ENCODE measurements around the gene LOXL3. TPM values are rescaled to one million over a fixed set of nuclear protein-coding genes. Genes with fewer than 3 reads are reported as not detected.

Gene LOXL3
- total and polyA plus RNA-seq, 2 of the 8 experiments (the other 6 are each of a cell fraction or from before 2014, with no cell fraction given) = 22.4 to 27.2 TPM

- Histone ChIP-seq H3K9me3 (ENCODE audit: insufficient read depth in 2 of 2, low read depth in 1 of 2, low read length in 1 of 2) (peaks cover 7 to 12% of the 10 kb centered on the region in 2 experiments), H2BK12ac (ENCODE audit: low read depth, low read length) (peak overlapping the region; percentile 27; the same call in 1 of the 2 replicates), H2BK5ac (ENCODE audit: low read depth, low read length) (no peak overlapping the region), H2AK5ac (ENCODE audit: low read depth, low read length) (no peak overlapping the region), H4K20me1 (replicated peaks in 1 of 2; ENCODE audit: control insufficient read depth in 1 of 2, insufficient read depth in 2 of 2, low read length in 2 of 2) (peaks cover 2 to 4% of the 10 kb centered on the region in 2 experiments), H2BK120ac (replicated peaks; ENCODE audit: low read depth, low read length) (no peak overlapping the region), H3K18ac (ENCODE audit: extremely low read depth, low read length) (peak overlapping the region; percentile 60; the same call in 1 of the 2 replicates), H2BK20ac (ENCODE audit: low read length) (no peak overlapping the region), H3K4ac (replicated peaks; ENCODE audit: insufficient read length, low read depth, low read length) (no peak overlapping the region), H4K5ac (ENCODE audit: insufficient read length, low read depth, low read length) (no peak overlapping the region), H3K4me1 (replicated peaks in 1 of 4; ENCODE audit: control insufficient read depth in 3 of 4, insufficient read depth in 4 of 4, low read length in 3 of 4) (peaks cover 0 to 24% (median 10%) of the 10 kb centered on the region in 4 experiments; a peak in 6 of 7 replicates), H3K56ac (replicated peaks; ENCODE audit: insufficient read length, low read depth, low read length) (no peak overlapping the region), H3K79me2 (ENCODE audit: control insufficient read depth in 1 of 2, insufficient read depth in 2 of 2, low read length in 2 of 2) (no peaks in the 10 kb centered on the region), H3K23me2 (ENCODE audit: low read depth, low read length) (peaks cover 10% of the 10 kb centered on the region; the same call in 1 of the 2 replicates), H3K4me2 (ENCODE audit: insufficient read depth in 1 of 2, low read depth in 2 of 2, low read length in 2 of 2) (peak overlapping the region; percentile 63 to 88), H3K36me3 (ENCODE audit: control insufficient read depth in 2 of 4, insufficient read depth in 4 of 4, low read length in 3 of 4) (peaks cover 0 to 19% (median 0%) of the 10 kb centered on the region in 4 experiments; a peak in 1 of 8 replicates), H4K8ac (ENCODE audit: extremely low read depth, insufficient read depth, low read length) (peak overlapping the region; percentile 11; the same call in 1 of the 2 replicates), H3K79me1 (ENCODE audit: low read depth, low read length) (no peaks in the 10 kb centered on the region), H2BK15ac (ENCODE audit: low read length) (no peak overlapping the region), H4K91ac (replicated peaks; ENCODE audit: insufficient read length, low read length) (no peak overlapping the region), H3K23ac (ENCODE audit: insufficient read length) (no peak overlapping the region), H2AFZ (ENCODE audit: low read length) (no peak overlapping the region), H3K27me3 (replicated peaks in 1 of 4; ENCODE audit: control insufficient read depth in 3 of 4, extremely low read depth in 1 of 4, insufficient read depth in 3 of 4, low read length in 3 of 4) (peaks cover 80 to 99% (median 95%) of the 10 kb centered on the region in 4 experiments), H3K4me3 (ENCODE audit: extremely low read depth in 1 of 4, insufficient read depth in 2 of 4, low read depth in 3 of 4, low read length in 4 of 4) (peak overlapping the region; percentile 20 to 62 (median 28)), H3K27ac (ENCODE audit: low read depth, low read length) (no peak overlapping the region), H3K9ac (replicated peaks in 1 of 4; ENCODE audit: extremely low read depth in 1 of 4, low read depth in 3 of 4, low read length in 3 of 4) (no peak overlapping the region), H3K14ac (ENCODE audit: insufficient read length) (no peak overlapping the region)
- ChIA-PET POLR2A (ENCODE audit: partially characterized antibody) (interaction anchor here (0.8 to 6.7 kb wide), 7 partner anchors 10 to 56 kb away, joined by 3 to 63 read pairs (median 6); partner anchors contain the start of genes AUP1, DQX1, HTRA2 and LBX2), CTCF (ENCODE audit: partially characterized antibody) (interaction anchor here (1.0 to 4.2 kb wide), 6 partner anchors 9 to 74 kb away, joined by 3 to 20 read pairs (median 6); no protein-coding TSS in a partner anchor)
- no peak for FAIRE-seq
- peak in 1 of 2 experiments; percentile 69 for DNase-seq (ENCODE audit: low read depth in 1 of 2, low spot score in 2 of 2)
- WGBS, 2 experiments (ENCODE audit: extremely low coverage in 1 of 2, insufficient coverage in 1 of 2, insufficient read length in 1 of 2, insufficient replicate concordance in 2 of 2, low coverage in 1 of 2, low lambda C conversion rate in 2 of 2, missing lambda C conversion rate in 1 of 2) = 7% methylated on average over 38 of the region's 52 CpGs; no CpG with 5 or more reads in 1 of the 2 experiments
- peak; percentile 29 for TF ChIP-seq CTBP2 (IDR thresholded peaks at IDR 0.05; ENCODE audit: borderline replicate concordance, insufficient read depth, insufficient read length, low read length)
- peak; percentile 24; the same call in 1 of the 2 replicates for TF ChIP-seq E2F6 (IDR thresholded peaks at IDR 0.05)
- no peak for TF ChIP-seq HDAC6 (IDR thresholded peaks at IDR 0.05; ENCODE audit: low read depth, low read length)
- no peak for TF ChIP-seq RBBP5 (IDR thresholded peaks at IDR 0.05; ENCODE audit: borderline replicate concordance, low read depth, low read length)
- peak; percentile 100 for TF ChIP-seq RNF2 (IDR thresholded peaks at IDR 0.05; ENCODE audit: borderline replicate concordance, low read depth, low read length, missing control alignments, poor library complexity, severe bottlenecking)
- TF ChIP-seq EZH2 (IDR thresholded peaks at IDR 0.05; ENCODE audit: low read depth, low read length, severe bottlenecking) = peak; percentile 90
- peak; percentile 100 for TF ChIP-seq CBX8 (IDR thresholded peaks at IDR 0.05; ENCODE audit: borderline replicate concordance, low read depth, low read length)
- TF ChIP-seq TBP (IDR thresholded peaks at IDR 0.05; ENCODE audit: low read depth, low read length) = no peak
- peak; percentile 44 for TF ChIP-seq KDM4A (IDR thresholded peaks at IDR 0.05; ENCODE audit: low read depth, low read length, severe bottlenecking)
These were observed 40.0 kb downstream of the LOXL3 start for GRCh38 chr2:74513605-74514367.
